Measurements from ENCODE around the gene ACSF3. TPM values are rescaled to one million over a fixed set of nuclear protein-coding genes. Genes with fewer than 3 reads are reported as not detected.
"Not testable (repeated sequence)": the region's sequence is repeated elsewhere in the genome, so short reads cannot be mapped to it uniquely, and the experiment has no call there.

ACSF3 gene
- total RNA-seq, 4 donors from 2014 or later = 17.8 to 20.7 (median 19.4) TPM

DNA sequence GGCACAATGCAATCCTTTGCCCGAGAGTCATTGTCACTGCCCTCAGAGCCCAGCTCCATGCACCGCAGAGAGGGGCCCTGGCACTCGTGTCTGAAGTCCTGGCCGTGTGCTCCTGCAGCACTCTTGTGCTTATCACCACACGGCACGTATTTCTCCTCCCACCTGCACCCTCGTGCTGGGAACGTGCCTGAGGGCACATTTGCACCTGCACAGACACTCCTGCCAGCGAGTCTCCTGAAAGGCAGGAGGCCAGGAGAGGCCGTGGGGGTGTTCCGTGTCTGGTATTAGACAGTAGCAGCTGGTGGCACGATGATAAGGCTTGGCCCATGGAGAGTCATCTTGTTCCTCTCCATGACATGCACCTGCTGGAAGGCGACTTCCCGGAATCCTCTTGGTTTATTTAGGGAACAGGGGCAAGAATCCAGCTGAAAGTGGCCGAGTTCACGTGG, 3.4 kb upstream of the ACSF3 start:
- no peak for TF ChIP-seq POLR2A (IDR thresholded peaks at IDR 0.05)
- TF ChIP-seq CTCF (IDR thresholded peaks at IDR 0.05 in 4 of 5, conservative IDR thresholded peaks at IDR 0.05 in 1 of 5) = no peak
- DNase-seq (no peak), ATAC-seq (no peak)
- H3K4me1 ChIP-seq = peaks cover 10 to 14% of the 10 kb centered on the region in 2 donors
- no peak overlapping the region for H3K27ac ChIP-seq
- intact Hi-C loops (cut with DNase I; ENCODE audit: low total_unique reads) (loop anchor here (10.0 kb wide), 1 partner anchor 275 kb away; the partner anchor contains the start of gene APRT), in situ Hi-C loops (cut with MboI; ENCODE audit: low sequenced_read_pairs in 4 of 4) (no loop called here)
- H3K36me3 ChIP-seq = no peaks in the 10 kb centered on the region
- peaks cover 36 to 39% (median 37%) of the 10 kb centered on the region in 3 donors for H3K27me3 ChIP-seq
- H3K4me3 ChIP-seq = no peak overlapping the region
- no peaks in the 10 kb centered on the region for H3K9me3 ChIP-seq

DNA sequence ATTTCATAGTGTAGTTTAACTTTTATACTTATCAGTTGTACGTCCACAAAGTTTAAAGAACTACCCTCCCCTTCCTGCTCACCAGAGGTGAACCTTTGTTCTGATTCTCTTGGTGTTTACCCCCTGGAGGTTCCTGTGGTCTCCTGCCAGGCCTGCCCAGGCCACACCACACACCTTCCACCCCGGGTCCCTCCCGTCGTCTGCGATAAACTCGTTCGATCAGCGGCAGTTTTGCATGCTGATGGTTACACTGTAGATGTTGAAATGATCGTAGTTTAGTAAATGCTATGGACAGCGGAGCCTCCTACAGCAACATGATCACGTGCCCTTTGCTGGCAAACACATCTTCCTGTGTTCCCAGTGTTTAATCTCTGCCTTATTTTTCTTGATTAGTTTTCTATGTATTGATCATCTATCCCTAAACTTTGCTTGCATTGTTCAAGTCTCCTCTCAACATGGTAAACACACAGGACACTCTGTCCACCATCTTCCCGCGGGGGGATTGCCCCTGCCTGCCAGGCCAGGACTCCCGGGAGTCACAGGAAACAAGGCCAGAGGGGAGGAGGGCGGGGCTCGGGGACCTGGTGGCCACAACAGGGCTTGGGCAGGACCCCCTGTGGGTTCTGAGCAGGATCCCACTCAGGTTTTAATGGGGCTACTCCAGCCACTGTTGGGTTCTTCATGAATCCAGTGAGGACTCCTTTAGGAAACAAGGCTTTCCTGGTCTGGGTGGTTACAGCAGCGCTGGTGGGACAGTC, 2.8 kb upstream of the ACSF3 start:
- H3K36me3 ChIP-seq = no peaks in the 10 kb centered on the region
- DNase-seq = no peak
- no peaks in the 10 kb centered on the region for H3K9me3 ChIP-seq
- intact Hi-C loops (cut with DNase I; ENCODE audit: low total_unique reads) = loop anchor here (10.0 kb wide), 1 partner anchor 276 kb away; the partner anchor contains the start of gene APRT
- H3K4me3 ChIP-seq = no peak overlapping the region
- ATAC-seq = no peak
- H3K4me1 ChIP-seq = peaks cover 11 to 18% of the 10 kb centered on the region in 2 donors
- TF ChIP-seq POLR2A (IDR thresholded peaks at IDR 0.05) = no peak
- TF ChIP-seq CTCF (IDR thresholded peaks at IDR 0.05 in 4 of 5, conservative IDR thresholded peaks at IDR 0.05 in 1 of 5) = no peak
- H3K27me3 ChIP-seq = peaks cover 30 to 33% (median 31%) of the 10 kb centered on the region in 3 donors
- no peak overlapping the region for H3K27ac ChIP-seq
- in situ Hi-C loops (cut with MboI; ENCODE audit: low sequenced_read_pairs in 4 of 4) = no loop called here

DNA sequence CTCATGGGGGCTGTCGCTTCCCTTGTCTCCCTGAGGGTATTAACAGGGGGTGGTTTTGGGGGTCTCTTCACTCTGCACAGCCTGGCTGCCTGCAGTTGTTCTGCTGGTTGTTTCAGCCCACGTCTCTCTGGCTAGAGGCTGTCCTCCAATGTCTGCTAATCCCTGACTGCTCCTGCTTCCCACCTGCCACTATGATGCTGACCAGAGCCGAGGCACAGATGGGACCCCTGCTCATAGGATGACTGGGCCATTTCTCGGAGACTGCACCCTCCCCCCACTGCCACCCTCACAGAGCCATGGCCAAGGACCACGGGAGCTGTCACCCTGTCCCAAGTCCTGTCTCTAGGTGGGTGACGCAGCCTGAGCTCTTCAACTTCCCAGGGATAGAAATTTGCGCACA, 1.6 kb upstream of the ACSF3 start:
- no peak for ATAC-seq
- no peak for DNase-seq
- peaks cover 19 to 24% (median 23%) of the 10 kb centered on the region in 3 donors for H3K27me3 ChIP-seq
- H3K4me3 ChIP-seq = no peak overlapping the region
- in situ Hi-C loops (cut with MboI; ENCODE audit: low sequenced_read_pairs in 4 of 4) (no loop called here), intact Hi-C loops (cut with DNase I; ENCODE audit: low total_unique reads) (loop anchor here (2.0 to 10.0 kb wide), 2 partner anchors 125 to 277 kb away; partner anchors contain the start of genes APRT and ZNF778)
- peaks cover 11 to 21% of the 10 kb centered on the region in 2 donors for H3K4me1 ChIP-seq
- H3K36me3 ChIP-seq = no peaks in the 10 kb centered on the region
- TF ChIP-seq CTCF (IDR thresholded peaks at IDR 0.05 in 4 of 5, conservative IDR thresholded peaks at IDR 0.05 in 1 of 5) (no peak), POLR2A (IDR thresholded peaks at IDR 0.05) (no peak)
- H3K9me3 ChIP-seq = no peaks in the 10 kb centered on the region
- no peak overlapping the region for H3K27ac ChIP-seq

DNA sequence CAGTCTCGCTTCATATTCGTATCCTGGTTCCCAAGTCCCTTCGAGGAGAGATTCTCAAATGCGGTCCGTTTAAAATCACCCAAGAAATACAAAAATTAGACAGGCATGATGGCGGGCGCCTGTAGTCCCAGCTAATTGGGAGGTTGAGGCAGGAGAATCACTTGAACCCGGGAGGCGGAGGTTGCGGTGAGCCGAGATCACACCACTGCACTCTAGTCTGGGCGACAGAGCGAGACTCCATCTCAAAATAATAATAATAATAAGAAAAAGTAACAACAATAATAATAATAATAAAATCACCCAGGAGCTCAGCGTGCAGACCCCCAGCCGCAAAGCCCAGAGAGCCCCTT, 425 bp upstream of the ACSF3 start:
- H3K36me3 ChIP-seq; H3K9me3 ChIP-seq; DNase-seq; in situ Hi-C loops (cut with MboI; ENCODE audit: low sequenced_read_pairs in 4 of 4); ATAC-seq: not testable (repeated sequence)
- H3K4me3 ChIP-seq = peak overlapping the region; percentile 71 to 94 (median 84)
- H3K4me1 ChIP-seq = peaks cover 11 to 21% of the 10 kb centered on the region in 2 donors
- H3K27me3 ChIP-seq = peaks cover 10 to 14% (median 11%) of the 10 kb centered on the region in 3 donors
- intact Hi-C loops (cut with DNase I; ENCODE audit: low total_unique reads) = loop anchor here (2.0 to 10.0 kb wide), 2 partner anchors 124 to 278 kb away; partner anchors contain the start of genes APRT and ZNF778
- H3K27ac ChIP-seq = peak overlapping the region; percentile 58 to 75 (median 64)

- in situ Hi-C loops (cut with MboI; ENCODE audit: low sequenced_read_pairs in 4 of 4) = no loop called here
- H3K36me3 ChIP-seq = no peaks in the 10 kb centered on the region
- H3K9me3 ChIP-seq = no peaks in the 10 kb centered on the region
- peak overlapping the region; percentile 71 to 94 (median 84) for H3K4me3 ChIP-seq
- H3K27me3 ChIP-seq = peaks cover 1 to 5% (median 2%) of the 10 kb centered on the region in 3 donors
- ATAC-seq (peak in 1 of 2 donors; percentile 32), DNase-seq (no peak)
- peaks cover 11 to 21% of the 10 kb centered on the region in 2 donors for H3K4me1 ChIP-seq
- peak overlapping the region; percentile 58 to 75 (median 64) for H3K27ac ChIP-seq
- intact Hi-C loops (cut with DNase I; ENCODE audit: low total_unique reads) = loop anchor here (10.0 kb wide), 1 partner anchor 280 kb away; the partner anchor contains the start of gene APRT
- TF ChIP-seq POLR2A (IDR thresholded peaks at IDR 0.05) (no peak), CTCF (IDR thresholded peaks at IDR 0.05 in 4 of 5, conservative IDR thresholded peaks at IDR 0.05 in 1 of 5) (no peak)
Measured at GRCh38 chr16:89094252-89094879, 714 bp downstream of the ACSF3 start.

All from gastrocnemius medialis (tissue), 4 donors.